HepG2 (cell line): ENCODE measurements around the gene E2F1. TPM values are rescaled to one million over a fixed set of nuclear protein-coding genes. Genes with fewer than 3 reads are reported as not detected.

ENCODE experiments used
- BCL3 ChIP-seq: sonication (generic); formaldehyde crosslinking; IDR thresholded peaks from 2 replicates; pipeline ENCODE4 v1.5.1; 2020; ENCODE audit warnings: mild to moderate bottlenecking, missing genetic modification reagents, moderate library complexity
- EHMT2 ChIP-seq: fragments of 200-600 bp; sonication (generic); IDR thresholded peaks from 2 replicates; pipeline ENCODE4 v1.7.0; 2017; ENCODE audit warnings: antibody characterized with exemption, low read depth, low read length, borderline replicate concordance
- ESRRA ChIP-seq: sonication (generic); formaldehyde crosslinking; IDR thresholded peaks from 2 replicates; pipeline ENCODE4 v1.5.1; 2020; ENCODE audit warnings: mild to moderate bottlenecking, low read depth, missing genetic modification reagents
- FOXJ3 ChIP-seq: sonication (generic); formaldehyde crosslinking; IDR thresholded peaks from 2 replicates; pipeline ENCODE4 v1.4.0; 2020; ENCODE audit warnings: missing genetic modification reagents, mild to moderate bottlenecking, borderline replicate concordance
- HNF1A ChIP-seq, 2 experiments: sonication (generic) in 1 of 2; formaldehyde crosslinking in 1 of 2; IDR thresholded peaks; 2 replicates each; pipeline versions ENCODE4 v1.4.0 to v1.6.1; 2016 to 2020; ENCODE audit warnings: borderline replicate concordance in 1 of 2, low read depth in 1 of 2, mild to moderate bottlenecking in 1 of 2, missing genetic modification reagents in 1 of 2
- KDM5A ChIP-seq: fragments of 200-600 bp; sonication (generic); IDR thresholded peaks from 2 replicates; pipeline ENCODE4 v1.7.0; 2018; ENCODE audit warnings: antibody characterized with exemption, mild to moderate bottlenecking, low read length, borderline replicate concordance
- MIXL1 ChIP-seq: IDR thresholded peaks from 2 replicates; pipeline ENCODE4 v1.6.1; 2016
- MXI1 ChIP-seq: IDR thresholded peaks from 3 replicates; pipeline ENCODE4 v1.6.1; 2012; ENCODE audit warnings: low read depth, low read length, inconsistent platforms, borderline replicate concordance
- NAIF1 ChIP-seq: sonication (generic); formaldehyde crosslinking; IDR thresholded peaks from 2 replicates; pipeline ENCODE4 v1.5.0; 2020; ENCODE audit warnings: mild to moderate bottlenecking, missing genetic modification reagents, borderline replicate concordance
- NFIB ChIP-seq: sonication (generic); formaldehyde crosslinking; IDR thresholded peaks from 2 replicates; pipeline ENCODE4 v1.9.0; 2021; ENCODE audit warnings: missing genetic modification reagents, mild to moderate bottlenecking, borderline replicate concordance
- RARG ChIP-seq: sonication (generic); formaldehyde crosslinking; IDR thresholded peaks from 2 replicates; pipeline ENCODE4 v1.4.0; 2020; ENCODE audit warnings: low read depth, mild to moderate bottlenecking, missing genetic modification reagents
- REXO4 ChIP-seq: sonication (generic); formaldehyde crosslinking; IDR thresholded peaks from 2 replicates; pipeline ENCODE4 v1.8.0; 2022; ENCODE audit warnings: missing genetic modification reagents, mild to moderate bottlenecking, borderline replicate concordance
- RFX1 ChIP-seq: fragments of 450-650 bp; IDR thresholded peaks from 2 replicates; pipeline ENCODE4 v1.6.1; 2017
- STAT5B ChIP-seq: sonication (generic); formaldehyde crosslinking; IDR thresholded peaks from 2 replicates; pipeline ENCODE4 v1.4.0; 2020; ENCODE audit warnings: missing genetic modification reagents
- TRIM24 ChIP-seq: sonication (generic); formaldehyde crosslinking; IDR thresholded peaks from 2 replicates; pipeline ENCODE4 v1.8.0; 2022; ENCODE audit warnings: mild to moderate bottlenecking, missing genetic modification reagents
- ZBTB3 ChIP-seq: sonication (generic); formaldehyde crosslinking; IDR thresholded peaks from 2 replicates; pipeline ENCODE4 v1.4.0; 2020; ENCODE audit warnings: low read depth, mild to moderate bottlenecking, moderate library complexity, missing genetic modification reagents, borderline replicate concordance
- ZBTB7A ChIP-seq: sonication (generic); formaldehyde crosslinking; IDR thresholded peaks from 2 replicates; pipeline ENCODE4 v1.8.0; 2022; ENCODE audit warnings: mild to moderate bottlenecking, missing genetic modification reagents
- ZNF225 ChIP-seq: sonication (generic); formaldehyde crosslinking; IDR thresholded peaks from 2 replicates; pipeline ENCODE4 v1.4.0; 2020; ENCODE audit warnings: mild to moderate bottlenecking, missing genetic modification reagents
- ZNF430 ChIP-seq: sonication (generic); formaldehyde crosslinking; IDR thresholded peaks from 2 replicates; pipeline ENCODE4 v1.9.0; 2021; ENCODE audit warnings: mild to moderate bottlenecking, missing genetic modification reagents
- ZNF441 ChIP-seq: sonication (generic); formaldehyde crosslinking; IDR thresholded peaks from 2 replicates; pipeline ENCODE4 v1.7.0; 2021; ENCODE audit warnings: missing genetic modification reagents, borderline replicate concordance
- ZNF639 ChIP-seq: conservative IDR thresholded peaks from 2 replicates; pipeline ENCODE4 v1.6.1; 2018; ENCODE audit warnings: missing genetic modification reagents
- ZNF691 ChIP-seq: sonication (generic); formaldehyde crosslinking; IDR thresholded peaks from 2 replicates; pipeline ENCODE4 v1.4.0; 2020; ENCODE audit warnings: missing genetic modification reagents, low read depth, mild to moderate bottlenecking, borderline replicate concordance
- polyA plus RNA-seq, 8 experiments: library from polyadenylated mRNA; depleted of rRNA in 3 of 8; stranded (reverse) in 7 of 8; unstranded in 1 of 8; fragments of >200 nt; fragmentation: Illumina TruSeq in 4 of 8; extraction: Trizol in 4 of 8; gene quantifications; 2 replicates each; pipeline versions ENCODE4 v1.2.1 to v1.2.3, GENCODE V29; 2011 to 2016; ENCODE audit warnings: low read depth in 4 of 8, missing spikeins in 1 of 8, mixed read lengths in 1 of 8; ENCODE audit not compliant: insufficient read depth in 1 of 8
- total RNA-seq, 5 experiments: library from RNA; depleted of rRNA; stranded (reverse); fragments of >200 nt; fragmentation: Illumina TruSeq; extraction: Trizol; gene quantifications; 2 replicates each; pipeline ENCODE4 v1.2.3, GENCODE V29; 2016; ENCODE audit warnings: low read depth in 1 of 5

The E2F1 gene
- total and polyA plus RNA-seq, 2 of the 13 experiments (the other 11 are each of a cell fraction or from before 2014, with no cell fraction given) = 25.5 to 39.4 TPM

GRCh38 chr20:33673114-33673409 lies 13.1 kb downstream of the E2F1 start (continued):
- TF ChIP-seq ZNF441 (CRISPR knock-in tag) = no peak
- TF ChIP-seq STAT5B (CRISPR knock-in tag) = no peak
- no peak for TF ChIP-seq MIXL1 (CRISPR knock-in tag)
- no peak for TF ChIP-seq ESRRA (CRISPR knock-in tag)
- no peak; the same call in 1 of the 2 replicates for TF ChIP-seq ZBTB7A (CRISPR knock-in tag)
- TF ChIP-seq HNF1A (IDR thresholded peaks at IDR 0.05; ENCODE audit: low read depth) = no peak
- TF ChIP-seq HNF1A (CRISPR knock-in tag; IDR thresholded peaks at IDR 0.05; ENCODE audit: borderline replicate concordance) = no peak
- no peak for TF ChIP-seq RFX1
- 0 out of 2 replicates have a peak, but pooled peaks have one; percentile 12 for TF ChIP-seq ZNF430 (CRISPR knock-in tag)
- no peak for TF ChIP-seq MXI1
- TF ChIP-seq ZNF225 (CRISPR knock-in tag) = 0 out of 2 replicates have a peak, but pooled peaks have one; percentile 1
- TF ChIP-seq NFIB (CRISPR knock-in tag) = no peak
- TF ChIP-seq REXO4 = no peak
- TF ChIP-seq TRIM24 = no peak
- no peak for TF ChIP-seq ZNF639 (CRISPR knock-in tag)
- 0 out of 2 replicates have a peak, but pooled peaks have one; percentile 12 for TF ChIP-seq RARG
- no peak for TF ChIP-seq KDM5A
- TF ChIP-seq ZBTB3 (CRISPR knock-in tag) = no peak
- TF ChIP-seq ZNF691 (CRISPR knock-in tag) = peak; percentile 6; the same call in 1 of the 2 replicates
- TF ChIP-seq NAIF1 (CRISPR knock-in tag) = no peak
- peak; percentile 33; the same call in 1 of the 2 replicates for TF ChIP-seq BCL3
- TF ChIP-seq FOXJ3 = no peak
- TF ChIP-seq EHMT2 = no peak
